Measurements from ENCODE around the gene TMEM170B.

Gene TMEM170B

GRCh38 chr6:11515763-11516162 lies 21.8 kb upstream of the TMEM170B start:
- Histone ChIP-seq H3K27me3 (ENCODE audit: control insufficient read depth, insufficient read depth, low read length) (no peaks in the 10 kb centered on the region), H3K79me2 (no peaks in the 10 kb centered on the region), H3K4me2 (ENCODE audit: low read length) (no peak overlapping the region), H3K4me3 (ENCODE audit: low read depth, low read length) (no peak overlapping the region), H3K36me3 (ENCODE audit: control insufficient read depth, insufficient read depth, low read length) (no peaks in the 10 kb centered on the region), H3K27ac (no peak overlapping the region), H3K4me1 (no peaks in the 10 kb centered on the region), H3K9me3 (ENCODE audit: control insufficient read depth, low read length) (no peaks in the 10 kb centered on the region), H2AFZ (no peak overlapping the region), H3K9ac (no peak overlapping the region)
- TF ChIP-seq CTCF (IDR thresholded peaks at IDR 0.05), result no peak

DNA sequence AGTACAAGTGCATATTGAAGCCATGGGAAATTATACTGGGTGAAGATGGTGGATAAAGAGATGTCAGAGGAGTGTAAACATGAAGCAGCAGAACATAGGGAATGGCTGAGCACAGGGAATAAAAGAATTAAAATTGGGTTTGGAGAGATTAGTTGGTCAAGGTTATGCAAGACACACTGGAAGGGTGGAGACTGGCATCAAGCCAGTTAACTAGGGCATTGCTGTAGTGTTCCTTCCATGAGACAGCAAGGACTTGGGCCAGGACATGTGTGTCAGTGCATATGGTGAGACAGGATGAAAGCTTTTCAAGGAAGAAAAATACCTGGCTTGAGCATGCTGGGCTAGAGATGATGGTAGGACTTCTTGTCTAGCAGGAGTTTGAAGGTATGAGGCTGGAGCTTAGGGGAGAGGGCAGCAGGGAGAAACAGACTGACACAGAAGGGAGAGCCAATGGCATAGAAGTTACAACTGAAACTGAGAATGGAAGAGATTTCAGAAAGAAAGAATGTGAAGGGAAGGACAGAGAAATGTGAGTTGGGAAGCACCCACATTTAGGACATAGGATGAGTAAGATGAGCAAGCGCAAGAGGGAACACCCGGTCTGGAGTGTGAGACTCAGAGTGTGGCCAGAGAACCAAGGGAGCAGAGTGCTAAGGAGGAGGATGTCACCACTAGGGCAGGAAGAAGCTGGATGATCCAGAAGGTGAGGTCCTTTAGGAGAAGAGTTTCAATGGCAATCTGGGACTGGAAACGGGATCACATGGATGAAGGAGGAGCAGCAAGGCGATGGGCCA lies 14.5 kb upstream of the TMEM170B start:
- Histone ChIP-seq H3K4me2 (ENCODE audit: low read length) (no peak overlapping the region), H3K79me2 (no peaks in the 10 kb centered on the region), H3K27ac (no peak overlapping the region), H3K9ac (no peak overlapping the region), H3K27me3 (ENCODE audit: control insufficient read depth, insufficient read depth, low read length) (no peaks in the 10 kb centered on the region), H3K9me3 (ENCODE audit: control insufficient read depth, low read length) (no peaks in the 10 kb centered on the region), H3K4me3 (ENCODE audit: low read depth, low read length) (no peak overlapping the region), H3K36me3 (ENCODE audit: control insufficient read depth, insufficient read depth, low read length) (no peaks in the 10 kb centered on the region), H2AFZ (no peak overlapping the region), H3K4me1 (no peaks in the 10 kb centered on the region)
- no peak for TF ChIP-seq CTCF (IDR thresholded peaks at IDR 0.05)

DNA sequence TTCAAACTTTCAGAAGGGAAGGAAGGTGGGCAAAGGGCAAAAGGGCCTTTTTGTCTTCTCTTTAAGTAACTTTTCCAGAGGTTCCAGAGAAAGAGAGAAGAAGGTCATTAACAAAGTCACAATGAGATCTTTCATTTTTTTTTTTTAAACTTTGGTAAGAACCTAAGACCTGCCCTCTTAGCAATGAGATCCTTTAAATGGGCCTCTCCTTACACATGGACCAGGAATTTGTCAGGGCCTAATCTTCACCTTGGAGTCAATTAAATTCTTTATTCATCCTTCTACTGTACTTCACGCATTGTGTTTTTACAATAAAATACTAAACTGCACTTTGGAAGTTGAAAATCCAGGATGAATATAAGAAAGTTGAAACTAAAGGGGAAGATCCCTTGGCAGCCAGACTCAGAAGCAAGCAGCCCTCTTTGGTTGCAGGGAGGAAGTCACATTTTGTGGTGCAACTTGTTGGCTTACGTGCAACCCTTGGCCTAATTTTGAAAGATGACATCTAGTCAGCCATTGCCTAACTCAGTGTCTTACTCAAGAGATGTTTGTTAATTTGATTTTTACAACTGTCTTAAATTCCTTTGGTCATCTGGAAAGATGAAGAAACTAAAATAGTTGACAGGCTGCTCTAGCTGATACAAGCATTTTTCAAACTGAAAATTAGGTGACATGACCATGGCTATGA lies 11.9 kb upstream of the TMEM170B start:
- TF ChIP-seq CTCF (IDR thresholded peaks at IDR 0.05), result no peak
- H2AFZ ChIP-seq, result no peak overlapping the region
- H3K36me3 ChIP-seq (ENCODE audit: control insufficient read depth, insufficient read depth, low read length), result no peaks in the 10 kb centered on the region
- no peaks in the 10 kb centered on the region for H3K9me3 ChIP-seq (ENCODE audit: control insufficient read depth, low read length)
- no peaks in the 10 kb centered on the region for H3K27me3 ChIP-seq (ENCODE audit: control insufficient read depth, insufficient read depth, low read length)
- H3K79me2 ChIP-seq, result no peaks in the 10 kb centered on the region
- no peaks in the 10 kb centered on the region for H3K4me1 ChIP-seq
- no peak overlapping the region for H3K9ac ChIP-seq
- no peak overlapping the region for H3K27ac ChIP-seq
- H3K4me3 ChIP-seq (ENCODE audit: low read depth, low read length), result no peak overlapping the region
- H3K4me2 ChIP-seq (ENCODE audit: low read length), result no peak overlapping the region

GRCh38 chr6:11526156-11526505 lies 11.4 kb upstream of the TMEM170B start:
- TF ChIP-seq CTCF (IDR thresholded peaks at IDR 0.05), result no peak
- no peak overlapping the region for H3K9ac ChIP-seq
- no peak overlapping the region for H3K4me2 ChIP-seq (ENCODE audit: low read length)
- no peak overlapping the region for H2AFZ ChIP-seq
- no peak overlapping the region for H3K27ac ChIP-seq
- H3K4me1 ChIP-seq, result no peaks in the 10 kb centered on the region
- H3K36me3 ChIP-seq (ENCODE audit: control insufficient read depth, insufficient read depth, low read length), result no peaks in the 10 kb centered on the region
- no peaks in the 10 kb centered on the region for H3K27me3 ChIP-seq (ENCODE audit: control insufficient read depth, insufficient read depth, low read length)
- no peak overlapping the region for H3K4me3 ChIP-seq (ENCODE audit: low read depth, low read length)
- no peaks in the 10 kb centered on the region for H3K9me3 ChIP-seq (ENCODE audit: control insufficient read depth, low read length)
- no peaks in the 10 kb centered on the region for H3K79me2 ChIP-seq
